Smooth muscle cell (in vitro differentiated cells): Measurements from ENCODE around the gene RGS7BP. TPM values are rescaled to one million over a fixed set of nuclear protein-coding genes. Genes with fewer than 3 reads are reported as not detected.

Source experiments
- DNase-seq: peaks from one replicate; lab custom pipeline; 2025; ENCODE audit not compliant: unreplicated experiment; lab: John Stamatoyannopoulos, UW
- H2AFZ ChIP-seq: fragments of 200-600 bp; sonication (generic); 2 replicates; pipeline ENCODE4 v1.6.0; 2016; ENCODE audit warnings: antibody characterized with exemption, low read depth, mild to moderate bottlenecking
- H3F3A ChIP-seq: fragments of 200-600 bp; sonication (generic); 2 replicates; pipeline ENCODE4 v1.6.0; 2017; ENCODE audit warnings: antibody characterized with exemption, low read depth
- H3K27ac ChIP-seq: fragments of 200-600 bp; sonication (generic); 2 replicates; pipeline ENCODE4 v1.5.1; 2016; ENCODE audit warnings: low read depth, mild to moderate bottlenecking
- H3K27me3 ChIP-seq: fragments of 200-600 bp; sonication (generic); 2 replicates; pipeline ENCODE4 v1.6.1; 2016; ENCODE audit warnings: low read depth, mild to moderate bottlenecking
- H3K36me3 ChIP-seq: fragments of 200-600 bp; sonication (generic); 2 replicates; pipeline ENCODE4 v1.5.1; 2016; ENCODE audit warnings: low read depth
- H3K4me1 ChIP-seq: fragments of 200-600 bp; sonication (generic); 2 replicates; pipeline ENCODE4 v1.5.1; 2016; ENCODE audit warnings: low read depth
- H3K4me2 ChIP-seq: fragments of 200-600 bp; sonication (generic); 2 replicates; pipeline ENCODE4 v1.6.0; 2016; ENCODE audit warnings: mild to moderate bottlenecking
- H3K4me3 ChIP-seq: fragments of 200-600 bp; sonication (generic); 2 replicates; pipeline ENCODE4 v1.5.1; 2016; ENCODE audit warnings: mild to moderate bottlenecking
- H3K79me2 ChIP-seq: fragments of 200-600 bp; sonication (generic); 2 replicates; pipeline ENCODE4 v1.6.0; 2016; ENCODE audit warnings: low read depth, mild to moderate bottlenecking
- H3K9ac ChIP-seq: fragments of 200-600 bp; sonication (generic); 2 replicates; pipeline ENCODE4 v1.6.0; 2016; ENCODE audit warnings: low read depth
- H3K9me3 ChIP-seq: fragments of 200-600 bp; sonication (generic); replicated peaks from 2 replicates; pipeline ENCODE4 v1.5.1; 2016; ENCODE audit warnings: low read depth
- H4K20me1 ChIP-seq: fragments of 200-600 bp; sonication (generic); 2 replicates; pipeline ENCODE4 v1.6.0; 2016; ENCODE audit warnings: low read depth
- CTCF ChIP-seq: fragments of 200-600 bp; sonication (generic); IDR thresholded peaks from 2 replicates; pipeline ENCODE4 v1.5.1; 2017; ENCODE audit warnings: borderline replicate concordance, mild to moderate bottlenecking, antibody characterized with exemption; ENCODE audit not compliant: insufficient read depth, poor library complexity, severe bottlenecking
- WGBS: methylation state at CpG from one replicate; pipeline ENCODE4 v1.1.7; 2016; ENCODE audit warnings: low lambda C conversion rate; 5-methylcytosine and 5-hydroxymethylcytosine counted together
- polyA plus RNA-seq: library from polyadenylated mRNA; unstranded; fragments of >200 nt; fragmentation: Nextera tagmentation; extraction: Ambion mirVana; gene quantifications from 2 replicates; pipeline ENCODE4 v1.2.1, GENCODE V29; 2016
- total RNA-seq: library from RNA; depleted of rRNA; stranded (reverse); fragments of >200 nt; gene quantifications from 2 replicates; pipeline ENCODE4 v1.2.3, GENCODE V29; 2014

RGS7BP gene
- total and polyA plus RNA-seq, 2 experiments from 2014 or later = not detected

GRCh38 chr5:64518793-64519192 lies 13.0 kb downstream of the RGS7BP start:
- Histone ChIP-seq H3K9ac (no peak overlapping the region), H3K4me1 (no peaks in the 10 kb centered on the region), H3K4me3 (no peak overlapping the region), H3K27me3 (peaks cover 10% of the 10 kb centered on the region), H3K4me2 (no peak overlapping the region), H3F3A (no peaks in the 10 kb centered on the region), H4K20me1 (no peaks in the 10 kb centered on the region), H3K27ac (no peak overlapping the region), H3K9me3 (no peaks in the 10 kb centered on the region), H2AFZ (no peak overlapping the region), H3K79me2 (no peaks in the 10 kb centered on the region), H3K36me3 (no peaks in the 10 kb centered on the region)
- no peak for DNase-seq
- WGBS = 84% methylated on average over 2 of the region's 2 CpGs
- TF ChIP-seq CTCF = no peak

- no peaks in the 10 kb centered on the region for H3K36me3 ChIP-seq
- no peak overlapping the region for H2AFZ ChIP-seq
- no peaks in the 10 kb centered on the region for H4K20me1 ChIP-seq
- H3F3A ChIP-seq = no peaks in the 10 kb centered on the region
- no peak overlapping the region for H3K4me3 ChIP-seq
- DNase-seq = no peak
- H3K9me3 ChIP-seq = no peaks in the 10 kb centered on the region
- H3K9ac ChIP-seq = no peak overlapping the region
- H3K4me1 ChIP-seq = no peaks in the 10 kb centered on the region
- peaks cover 10% of the 10 kb centered on the region for H3K27me3 ChIP-seq
- H3K27ac ChIP-seq = no peak overlapping the region
- no peak for TF ChIP-seq CTCF
- no peaks in the 10 kb centered on the region for H3K79me2 ChIP-seq
- WGBS = 96% methylated on average over 4 of the region's 4 CpGs
- no peak overlapping the region for H3K4me2 ChIP-seq
Observed at GRCh38 chr5:64519263-64519662, 13.4 kb downstream of the RGS7BP start.

GRCh38 chr5:64526734-64527439 lies 21.1 kb downstream of the RGS7BP start:
- WGBS = 76% methylated on average over 3 of the region's 3 CpGs
- Histone ChIP-seq H3K36me3 (no peaks in the 10 kb centered on the region), H2AFZ (no peak overlapping the region), H3K9me3 (no peaks in the 10 kb centered on the region), H3K4me2 (no peak overlapping the region), H3K27ac (no peak overlapping the region), H3K79me2 (no peaks in the 10 kb centered on the region), H3K27me3 (peaks cover 11% of the 10 kb centered on the region), H3K4me3 (no peak overlapping the region), H4K20me1 (no peaks in the 10 kb centered on the region), H3K9ac (no peak overlapping the region), H3F3A (no peaks in the 10 kb centered on the region), H3K4me1 (no peaks in the 10 kb centered on the region)
- no peak for TF ChIP-seq CTCF
- no peak for DNase-seq

GRCh38 chr5:64530076-64530475 lies 24.3 kb downstream of the RGS7BP start:
- TF ChIP-seq CTCF = no peak
- no peak overlapping the region for H3K4me3 ChIP-seq
- WGBS = 69% methylated on average over 3 of the region's 3 CpGs
- H2AFZ ChIP-seq = no peak overlapping the region
- peaks cover 9% of the 10 kb centered on the region for H3K4me1 ChIP-seq
- no peak overlapping the region for H3K9ac ChIP-seq
- no peak overlapping the region for H3K4me2 ChIP-seq
- no peak for DNase-seq
- no peaks in the 10 kb centered on the region for H3K79me2 ChIP-seq
- H3K9me3 ChIP-seq = no peaks in the 10 kb centered on the region
- H3F3A ChIP-seq = no peaks in the 10 kb centered on the region
- H4K20me1 ChIP-seq = no peaks in the 10 kb centered on the region
- H3K36me3 ChIP-seq = no peaks in the 10 kb centered on the region
- H3K27me3 ChIP-seq = peaks cover 12% of the 10 kb centered on the region
- no peak overlapping the region for H3K27ac ChIP-seq
